SK-N-MC (cell line): ENCODE measurements around the gene CFTR.

ENCODE experiments used
- EZH2 ChIP-seq: fragments of 200-600 bp; sonication (generic); IDR thresholded peaks from one replicate; pipeline ENCODE4 v1.6.1; 2017; ENCODE audit warnings: antibody characterized with exemption
- FOXP2 ChIP-seq: optimal IDR thresholded peaks from 2 replicates; pipeline ENCODE3; 2011; ENCODE audit warnings: mild to moderate bottlenecking, moderate library complexity; ENCODE audit not compliant: insufficient read depth; ENCODE audit errors: extremely low read length, control extremely low read depth
- POLR2AphosphoS5 ChIP-seq: IDR thresholded peaks from 2 replicates; pipeline ENCODE4 v1.6.1; 2012; ENCODE audit warnings: mild to moderate bottlenecking, low read depth, low read length, borderline replicate concordance

- TF ChIP-seq EZH2, result no peak
- no peak for TF ChIP-seq FOXP2
- TF ChIP-seq POLR2AphosphoS5, result no peak
These were observed 85.4 kb downstream of the CFTR start for GRCh38 chr7:117565226-117565625.
